ENCODE measurements around the gene PLCB1.

DNA sequence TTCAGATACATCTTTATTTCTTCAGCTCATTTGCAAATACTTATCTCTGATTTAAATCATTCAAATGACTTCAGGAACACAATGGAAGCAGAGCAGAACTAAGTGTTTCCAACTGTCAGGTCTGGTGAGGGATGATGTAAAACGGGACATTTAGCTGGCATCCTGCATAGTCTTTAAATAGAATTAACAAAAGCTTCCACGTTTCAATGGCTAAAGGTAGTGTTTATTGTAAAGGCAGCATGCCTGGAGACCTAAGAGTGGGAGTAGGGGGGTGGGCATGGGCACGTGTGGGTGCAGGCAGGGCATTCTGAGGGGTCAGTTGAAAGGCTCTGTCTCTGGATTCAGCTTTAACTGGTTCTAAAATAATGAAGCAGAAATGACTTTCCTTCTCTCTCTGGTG, 174.9 kb downstream of the PLCB1 start:
- TF ChIP-seq, protein P1, sequence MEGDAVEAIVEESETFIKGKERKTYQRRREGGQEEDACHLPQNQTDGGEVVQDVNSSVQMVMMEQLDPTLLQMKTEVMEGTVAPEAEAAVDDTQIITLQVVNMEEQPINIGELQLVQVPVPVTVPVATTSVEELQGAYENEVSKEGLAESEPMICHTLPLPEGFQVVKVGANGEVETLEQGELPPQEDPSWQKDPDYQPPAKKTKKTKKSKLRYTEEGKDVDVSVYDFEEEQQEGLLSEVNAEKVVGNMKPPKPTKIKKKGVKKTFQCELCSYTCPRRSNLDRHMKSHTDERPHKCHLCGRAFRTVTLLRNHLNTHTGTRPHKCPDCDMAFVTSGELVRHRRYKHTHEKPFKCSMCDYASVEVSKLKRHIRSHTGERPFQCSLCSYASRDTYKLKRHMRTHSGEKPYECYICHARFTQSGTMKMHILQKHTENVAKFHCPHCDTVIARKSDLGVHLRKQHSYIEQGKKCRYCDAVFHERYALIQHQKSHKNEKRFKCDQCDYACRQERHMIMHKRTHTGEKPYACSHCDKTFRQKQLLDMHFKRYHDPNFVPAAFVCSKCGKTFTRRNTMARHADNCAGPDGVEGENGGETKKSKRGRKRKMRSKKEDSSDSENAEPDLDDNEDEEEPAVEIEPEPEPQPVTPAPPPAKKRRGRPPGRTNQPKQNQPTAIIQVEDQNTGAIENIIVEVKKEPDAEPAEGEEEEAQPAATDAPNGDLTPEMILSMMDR (conservative IDR thresholded peaks at IDR 0.05), result no peak
- TF ChIP-seq ZFX (IDR thresholded peaks at IDR 0.05), result no peak
